Calu3 (cell line): Measurements from ENCODE around the gene UQCC3. TPM values are rescaled to one million over a fixed set of nuclear protein-coding genes. Genes with fewer than 3 reads are reported as not detected.
A peak's percentile ranks its signal among the peaks of the same experiment; 100 is the strongest.

Source experiments
- BruUV-seq: library from RNA; stranded (reverse); fragments of 400-500 nt; replicated peaks from 2 replicates; lab custom pipeline; 2021; lab: Mats Ljungman, UMichigan
- CTCF ChIA-PET: fragments of 300-600 bp; sonication (Branson Sonifier 250); formaldehyde crosslinking; loops from one replicate; lab custom pipeline; 2022; ENCODE audit warnings: antibody characterized with exemption; lab: Charles Lee
- DNase-seq: peaks from one replicate; pipeline ENCODE4 v3.0.0; 2022
- H3K27ac Mint-ChIP-seq: one replicate; pipeline ENCODE4 v1.8.0; 2022; ENCODE audit warnings: mixed read lengths; ENCODE audit not compliant: unreplicated experiment
- H3K27me3 Mint-ChIP-seq: one replicate; pipeline ENCODE4 v1.8.0; 2022; ENCODE audit warnings: mixed read lengths; ENCODE audit not compliant: unreplicated experiment
- H3K36me3 Mint-ChIP-seq: one replicate; pipeline ENCODE4 v1.8.0; 2022; ENCODE audit warnings: mild to moderate bottlenecking, moderate library complexity, mixed read lengths; ENCODE audit not compliant: insufficient read depth, unreplicated experiment
- H3K4me1 Mint-ChIP-seq: one replicate; pipeline ENCODE4 v1.8.0; 2022; ENCODE audit warnings: mild to moderate bottlenecking, low read depth, mixed read lengths; ENCODE audit not compliant: unreplicated experiment
- H3K4me3 Mint-ChIP-seq: one replicate; pipeline ENCODE4 v1.8.0; 2022; ENCODE audit warnings: mild to moderate bottlenecking, low read depth, moderate library complexity, mixed read lengths; ENCODE audit not compliant: unreplicated experiment
- H3K9me3 Mint-ChIP-seq: one replicate; pipeline ENCODE4 v1.8.0; 2022; ENCODE audit warnings: low read depth, mixed read lengths; ENCODE audit not compliant: unreplicated experiment
- CTCF ChIP-seq: fragments of 200-600 bp; IDR thresholded peaks from one replicate; pipeline ENCODE4 v1.8.0; 2022; ENCODE audit warnings: antibody characterized with exemption; ENCODE audit not compliant: unreplicated experiment
- intact Hi-C: fragments of 100-400 bp; cut with micrococcal nuclease; formaldehyde crosslinking; loops from one replicate; pipeline ENCODE4 v1.10.0; 2022; ENCODE audit not compliant: unreplicated experiment
- total RNA-seq: library from RNA; stranded (reverse); gene quantifications from 2 replicates; pipeline ENCODE4 v1.2.3, GENCODE V29; 2022

Gene UQCC3
- total RNA-seq, 1 experiment from 2014 or later, result 11.4 TPM

- DNase-seq, result peak; percentile 64
- CTCF ChIA-PET, result interaction anchor here (0.7 to 1.9 kb wide), 6 partner anchors 9 to 107 kb away, joined by 3 to 8 read pairs (median 4); partner anchors contain the start of genes HNRNPUL2, LBHD1, LRRN4CL and TMEM179B
- Mint-ChIP-seq H3K36me3 (peaks cover 41% of the 10 kb centered on the region), H3K27ac (peak overlapping the region; percentile 56), H3K4me3 (peak overlapping the region; percentile 32), H3K9me3 (no peaks in the 10 kb centered on the region), H3K27me3 (no peaks in the 10 kb centered on the region), H3K4me1 (peaks cover 24% of the 10 kb centered on the region)
- TF ChIP-seq CTCF, result peak; percentile 41
- intact Hi-C loops, result no loop called here
- no TSS peak for BruUV-seq
These were observed 9.4 kb downstream of the UQCC3 start for GRCh38 chr11:62680825-62681240.

- Mint-ChIP-seq H3K27me3 (no peaks in the 10 kb centered on the region), H3K4me1 (peaks cover 14% of the 10 kb centered on the region), H3K9me3 (no peaks in the 10 kb centered on the region), H3K4me3 (no peak overlapping the region), H3K27ac (no peak overlapping the region), H3K36me3 (peaks cover 26% of the 10 kb centered on the region)
- DNase-seq, result no peak
- intact Hi-C loops, result no loop called here
- no TSS peak for BruUV-seq
- CTCF ChIA-PET, result no interaction called here
- no peak for TF ChIP-seq CTCF
These were observed 11.0 kb downstream of the UQCC3 start for GRCh38 chr11:62682518-62682917.

GRCh38 chr11:62687508-62688396 lies 16.3 kb downstream of the UQCC3 start:
- TF ChIP-seq CTCF, result no peak
- intact Hi-C loops, result no loop called here
- H3K9me3 Mint-ChIP-seq, result no peaks in the 10 kb centered on the region
- CTCF ChIA-PET, result no interaction called here
- H3K27ac Mint-ChIP-seq, result no peak overlapping the region
- H3K4me1 Mint-ChIP-seq, result no peaks in the 10 kb centered on the region
- no TSS peak for BruUV-seq
- no peak overlapping the region for H3K4me3 Mint-ChIP-seq
- peaks cover 14% of the 10 kb centered on the region for H3K36me3 Mint-ChIP-seq
- no peaks in the 10 kb centered on the region for H3K27me3 Mint-ChIP-seq
- no peak for DNase-seq

- intact Hi-C loops, result no loop called here
- Mint-ChIP-seq H3K36me3 (peaks cover 15% of the 10 kb centered on the region), H3K9me3 (no peaks in the 10 kb centered on the region), H3K27me3 (no peaks in the 10 kb centered on the region), H3K4me3 (no peak overlapping the region), H3K27ac (no peak overlapping the region), H3K4me1 (no peaks in the 10 kb centered on the region)
- CTCF ChIA-PET, result interaction anchor here (0.6 kb wide), 1 partner anchor 41 kb away, joined by 3 read pairs; no protein-coding TSS in a partner anchor
- no peak for DNase-seq
- BruUV-seq, result TSS peak; percentile 25
- no peak for TF ChIP-seq CTCF
These were observed 17.0 kb downstream of the UQCC3 start for GRCh38 chr11:62688491-62688890.
